Stimulated activated effector memory CD8-positive, alpha-beta T cell treated with anti-CD3 and anti-CD28 coated beads, Interleukin-12 subunit alpha, Interleukin-12 subunit beta, amount 100 ng/mL, for 72 hours (primary cell): ENCODE results near the gene SLC46A1.

Experiments
- ATAC-seq: fragments of 150-1000 bp; cut with Tn5 transposase; 2 replicates; pipeline ENCODE4 v1.10.0; 2021
- DNase-seq, 2 donors: peaks; one replicate each; pipeline ENCODE4 v3.0.0; 2021 to 2022; ENCODE audit warnings: low spot score in 2 of 2
- H3K27ac Mint-ChIP-seq: one replicate; pipeline ENCODE4 v1.8.0; 2022; ENCODE audit warnings: mild to moderate bottlenecking, mixed read lengths
- H3K36me3 Mint-ChIP-seq: one replicate; pipeline ENCODE4 v1.8.0; 2022; ENCODE audit warnings: mild to moderate bottlenecking, mixed read lengths
- H3K4me1 Mint-ChIP-seq: one replicate; pipeline ENCODE4 v1.8.0; 2022; ENCODE audit warnings: mixed read lengths
- H3K4me3 Mint-ChIP-seq: one replicate; pipeline ENCODE4 v1.8.0; 2022; ENCODE audit warnings: mild to moderate bottlenecking, mixed read lengths
- H3K9me3 Mint-ChIP-seq: one replicate; pipeline ENCODE4 v1.8.0; 2022; ENCODE audit warnings: mixed read lengths

The SLC46A1 gene

GRCh38 chr17:28395426-28395825, 10.6 kb downstream of the SLC46A1 start:
- H3K27ac Mint-ChIP-seq = no peak overlapping the region
- no peak for DNase-seq
- H3K4me3 Mint-ChIP-seq = no peak overlapping the region
- peaks cover 47% of the 10 kb centered on the region for H3K36me3 Mint-ChIP-seq
- no peaks in the 10 kb centered on the region for H3K9me3 Mint-ChIP-seq
- no peak for ATAC-seq
- no peaks in the 10 kb centered on the region for H3K4me1 Mint-ChIP-seq

- DNase-seq (no peak), ATAC-seq (no peak)
- Mint-ChIP-seq H3K27ac (no peak overlapping the region), H3K4me1 (no peaks in the 10 kb centered on the region), H3K4me3 (no peak overlapping the region), H3K9me3 (no peaks in the 10 kb centered on the region), H3K36me3 (peaks cover 56% of the 10 kb centered on the region)
Measured at GRCh38 chr17:28394337-28395116, 11.5 kb downstream of the SLC46A1 start.

GRCh38 chr17:28392491-28392890, 13.5 kb downstream of the SLC46A1 start:
- no peak for DNase-seq
- no peak overlapping the region for H3K27ac Mint-ChIP-seq
- no peak for ATAC-seq
- no peak overlapping the region for H3K4me3 Mint-ChIP-seq
- no peaks in the 10 kb centered on the region for H3K9me3 Mint-ChIP-seq
- peaks cover 5% of the 10 kb centered on the region for H3K4me1 Mint-ChIP-seq
- H3K36me3 Mint-ChIP-seq = peaks cover 75% of the 10 kb centered on the region

GRCh38 chr17:28391401-28391800, 14.6 kb downstream of the SLC46A1 start:
- Mint-ChIP-seq H3K36me3 (peaks cover 86% of the 10 kb centered on the region), H3K4me1 (peaks cover 7% of the 10 kb centered on the region)

GRCh38 chr17:28390984-28391383, 15.0 kb downstream of the SLC46A1 start:
- Mint-ChIP-seq H3K36me3 (peaks cover 90% of the 10 kb centered on the region), H3K4me1 (peaks cover 7% of the 10 kb centered on the region), H3K4me3 (no peak overlapping the region), H3K27ac (no peak overlapping the region), H3K9me3 (no peaks in the 10 kb centered on the region)
- ATAC-seq = no peak
- DNase-seq = no peak

More at GRCh38 chr17:28391401-28391800, 14.6 kb downstream of the SLC46A1 start:
- Mint-ChIP-seq H3K9me3 (no peaks in the 10 kb centered on the region), H3K27ac (no peak overlapping the region), H3K4me3 (no peak overlapping the region)
- no peak for DNase-seq
- no peak for ATAC-seq

GRCh38 chr17:28390563-28390962, 15.4 kb downstream of the SLC46A1 start:
- DNase-seq (no peak), ATAC-seq (no peak)
- peaks cover 93% of the 10 kb centered on the region for H3K36me3 Mint-ChIP-seq
- H3K27ac Mint-ChIP-seq = no peak overlapping the region
- H3K9me3 Mint-ChIP-seq = no peaks in the 10 kb centered on the region
- H3K4me1 Mint-ChIP-seq = peaks cover 9% of the 10 kb centered on the region
- no peak overlapping the region for H3K4me3 Mint-ChIP-seq

GRCh38 chr17:28390141-28390540, 15.9 kb downstream of the SLC46A1 start:
- Mint-ChIP-seq H3K9me3 (no peaks in the 10 kb centered on the region), H3K4me3 (no peak overlapping the region), H3K36me3 (peaks cover 93% of the 10 kb centered on the region), H3K27ac (peak overlapping the region; percentile 3), H3K4me1 (peaks cover 13% of the 10 kb centered on the region)
- ATAC-seq (no peak), DNase-seq (no peak)

GRCh38 chr17:28388106-28388505, 17.9 kb downstream of the SLC46A1 start:
- Mint-ChIP-seq H3K4me1 (peaks cover 25% of the 10 kb centered on the region), H3K36me3 (peaks cover 79% of the 10 kb centered on the region), H3K9me3 (no peaks in the 10 kb centered on the region), H3K4me3 (no peak overlapping the region), H3K27ac (no peak overlapping the region)
- no peak for ATAC-seq
- DNase-seq = no peak

- H3K4me3 Mint-ChIP-seq = no peak overlapping the region
- no peaks in the 10 kb centered on the region for H3K9me3 Mint-ChIP-seq
- H3K27ac Mint-ChIP-seq = no peak overlapping the region
- peaks cover 62% of the 10 kb centered on the region for H3K36me3 Mint-ChIP-seq
- DNase-seq (no peak), ATAC-seq (no peak)
- peaks cover 31% of the 10 kb centered on the region for H3K4me1 Mint-ChIP-seq
Measured at GRCh38 chr17:28386391-28386790, 19.6 kb downstream of the SLC46A1 start.

- H3K4me1 Mint-ChIP-seq = peaks cover 40% of the 10 kb centered on the region
- no peaks in the 10 kb centered on the region for H3K9me3 Mint-ChIP-seq
- ATAC-seq (peak; percentile 17), DNase-seq (no peak)
- H3K36me3 Mint-ChIP-seq = peaks cover 52% of the 10 kb centered on the region
- peak overlapping the region; percentile 88 for H3K4me3 Mint-ChIP-seq
- peak overlapping the region; percentile 45 for H3K27ac Mint-ChIP-seq
Measured at GRCh38 chr17:28385406-28385805, 20.6 kb downstream of the SLC46A1 start.

- H3K27ac Mint-ChIP-seq = peak overlapping the region; percentile 45
- DNase-seq (no peak), ATAC-seq (peak; percentile 26)
- H3K9me3 Mint-ChIP-seq = no peaks in the 10 kb centered on the region
- H3K4me3 Mint-ChIP-seq = peak overlapping the region; percentile 88
- H3K4me1 Mint-ChIP-seq = peaks cover 43% of the 10 kb centered on the region
- H3K36me3 Mint-ChIP-seq = peaks cover 48% of the 10 kb centered on the region
Measured at GRCh38 chr17:28385037-28385400, 21.0 kb downstream of the SLC46A1 start.

GRCh38 chr17:28384281-28385036, 21.6 kb downstream of the SLC46A1 start:
- DNase-seq = peak; percentile 28 to 72
- H3K4me1 Mint-ChIP-seq = peaks cover 45% of the 10 kb centered on the region
- H3K27ac Mint-ChIP-seq = peak overlapping the region; percentile 45
- ATAC-seq = peak; percentile 96
- H3K36me3 Mint-ChIP-seq = peaks cover 42% of the 10 kb centered on the region
- H3K9me3 Mint-ChIP-seq = no peaks in the 10 kb centered on the region
- peak overlapping the region; percentile 88 for H3K4me3 Mint-ChIP-seq

GRCh38 chr17:28381141-28381825, 24.7 kb downstream of the SLC46A1 start:
- peaks cover 12% of the 10 kb centered on the region for H3K36me3 Mint-ChIP-seq
- H3K4me1 Mint-ChIP-seq = peaks cover 44% of the 10 kb centered on the region
- no peak overlapping the region for H3K4me3 Mint-ChIP-seq
- no peak for ATAC-seq
- no peak overlapping the region for H3K27ac Mint-ChIP-seq
- no peaks in the 10 kb centered on the region for H3K9me3 Mint-ChIP-seq
- no peak for DNase-seq

- H3K27ac Mint-ChIP-seq = no peak overlapping the region
- peaks cover under 1% of the 10 kb centered on the region for H3K36me3 Mint-ChIP-seq
- ATAC-seq (no peak), DNase-seq (no peak)
- no peaks in the 10 kb centered on the region for H3K9me3 Mint-ChIP-seq
- H3K4me3 Mint-ChIP-seq = no peak overlapping the region
- peaks cover 38% of the 10 kb centered on the region for H3K4me1 Mint-ChIP-seq
Measured at GRCh38 chr17:28379814-28380801, 25.9 kb downstream of the SLC46A1 start.

GRCh38 chr17:28372945-28373274, 33.1 kb downstream of the SLC46A1 start:
- Mint-ChIP-seq H3K4me3 (peak overlapping the region; percentile 84), H3K36me3 (peaks cover 12% of the 10 kb centered on the region), H3K9me3 (no peaks in the 10 kb centered on the region), H3K4me1 (peaks cover 27% of the 10 kb centered on the region), H3K27ac (peak overlapping the region; percentile 93)
- no peak for ATAC-seq
- no peak for DNase-seq
